Fibroblast of upper back skin (primary cell): ENCODE data around the gene PHYH.
"Not testable (repeated sequence)": the region's sequence is repeated elsewhere in the genome, so short reads cannot be mapped to it uniquely, and the experiment has no call there.

Experiments used
- DNase-seq: peaks from one replicate; pipeline ENCODE4 v3.0.0-alpha.2; 2013

The PHYH gene

DNA sequence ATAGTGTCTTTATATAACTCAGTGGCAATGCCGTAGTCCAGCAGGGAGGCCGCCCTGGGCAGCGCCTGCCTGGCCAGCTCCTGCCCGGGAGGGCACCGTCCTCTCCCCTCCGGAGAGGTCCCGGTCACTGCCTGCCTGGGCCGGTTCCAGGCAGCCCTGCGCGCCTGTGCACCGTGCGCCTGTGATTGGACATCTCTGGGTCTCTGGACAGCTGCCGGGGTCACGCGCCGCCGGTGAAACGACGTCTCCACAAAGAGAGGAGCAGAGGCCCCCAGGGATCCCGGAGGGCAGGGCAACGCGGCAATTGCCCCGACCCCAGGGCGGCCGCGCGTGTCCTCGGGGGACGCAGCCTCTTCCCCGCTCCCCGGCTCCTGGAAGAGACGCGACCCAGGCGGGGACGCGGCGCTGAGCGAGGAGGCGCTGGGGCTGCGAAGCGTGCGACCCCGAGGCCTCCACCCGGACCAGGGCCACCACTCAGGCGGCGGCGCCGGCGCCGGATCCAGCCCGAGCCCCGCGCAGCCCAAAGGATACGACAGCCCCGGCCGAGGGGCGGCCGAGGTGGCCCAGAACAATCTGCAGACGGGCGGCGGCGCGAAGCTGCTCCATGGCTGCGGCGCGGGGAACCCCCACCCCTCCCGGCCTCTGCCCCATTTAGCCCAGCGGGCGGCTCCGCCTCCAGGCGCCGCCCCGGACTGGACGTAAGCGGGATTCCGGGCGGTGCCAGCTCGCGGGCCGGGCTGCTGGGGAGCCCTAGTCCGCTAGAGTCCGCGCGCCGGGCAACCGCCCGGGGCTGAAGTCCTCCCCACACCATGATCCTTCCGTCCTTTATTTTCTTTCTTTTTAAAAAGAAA, at the start of gene PHYH:
Gene PHYH, minus strand, starts transcription at position 628 of the 851 bp plus-strand sequence. Its CDS starts 22 bp downstream, at position 606.
- DNase-seq = peak; percentile 72

DNA sequence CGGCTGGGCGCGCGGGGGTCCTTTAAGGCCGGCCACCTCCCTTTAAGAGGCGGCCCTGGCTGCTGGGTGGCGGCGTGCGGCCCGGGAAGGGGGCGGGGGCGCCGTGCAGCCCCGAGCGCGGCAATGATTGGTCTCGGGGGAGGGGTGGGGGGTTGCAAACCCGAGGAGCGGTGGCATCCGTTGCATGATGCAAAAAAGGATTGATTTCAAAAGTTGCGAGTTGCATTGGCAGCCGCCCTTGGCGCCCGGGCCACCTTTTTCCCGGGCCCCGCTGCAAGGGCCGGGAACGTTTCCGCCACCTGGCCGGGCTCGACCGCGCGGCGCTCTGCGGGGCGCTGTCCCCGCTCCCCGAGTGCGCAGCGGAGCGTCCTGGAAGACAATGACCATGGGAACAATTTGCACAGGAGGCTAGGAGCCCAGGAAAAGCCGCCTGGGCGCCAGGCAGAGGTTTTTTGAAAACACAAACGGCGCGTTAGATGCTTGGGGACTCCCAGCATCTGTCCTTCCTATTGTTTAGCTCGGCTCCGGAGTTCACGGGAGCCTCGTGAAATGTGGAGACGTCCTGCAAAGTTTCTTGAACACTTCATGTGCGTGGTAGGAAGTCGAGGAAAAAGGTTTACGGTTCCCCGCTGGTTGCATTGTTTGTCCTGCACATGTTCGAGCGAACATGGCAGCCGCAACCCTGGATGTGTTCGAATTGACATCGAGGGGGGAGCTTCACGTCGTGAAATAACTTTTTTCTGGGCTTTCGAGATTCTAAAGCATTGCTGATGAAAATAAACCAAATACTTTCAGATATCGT, 48.6 kb upstream of the PHYH start, which contains the start of gene SEPHS1:
Gene SEPHS1, minus strand, starts transcription at position 78 of the 802 bp plus-strand sequence. CDS start 3,343 bp downstream, outside the sequence.
- DNase-seq = peak; percentile 81

GRCh38 chr10:13347500-13348156, 47.8 kb upstream of the PHYH start:
- DNase-seq = peak; percentile 77

- DNase-seq = peak; percentile 16
These were observed 47.2 kb upstream of the PHYH start for GRCh38 chr10:13347043-13347499.

DNA sequence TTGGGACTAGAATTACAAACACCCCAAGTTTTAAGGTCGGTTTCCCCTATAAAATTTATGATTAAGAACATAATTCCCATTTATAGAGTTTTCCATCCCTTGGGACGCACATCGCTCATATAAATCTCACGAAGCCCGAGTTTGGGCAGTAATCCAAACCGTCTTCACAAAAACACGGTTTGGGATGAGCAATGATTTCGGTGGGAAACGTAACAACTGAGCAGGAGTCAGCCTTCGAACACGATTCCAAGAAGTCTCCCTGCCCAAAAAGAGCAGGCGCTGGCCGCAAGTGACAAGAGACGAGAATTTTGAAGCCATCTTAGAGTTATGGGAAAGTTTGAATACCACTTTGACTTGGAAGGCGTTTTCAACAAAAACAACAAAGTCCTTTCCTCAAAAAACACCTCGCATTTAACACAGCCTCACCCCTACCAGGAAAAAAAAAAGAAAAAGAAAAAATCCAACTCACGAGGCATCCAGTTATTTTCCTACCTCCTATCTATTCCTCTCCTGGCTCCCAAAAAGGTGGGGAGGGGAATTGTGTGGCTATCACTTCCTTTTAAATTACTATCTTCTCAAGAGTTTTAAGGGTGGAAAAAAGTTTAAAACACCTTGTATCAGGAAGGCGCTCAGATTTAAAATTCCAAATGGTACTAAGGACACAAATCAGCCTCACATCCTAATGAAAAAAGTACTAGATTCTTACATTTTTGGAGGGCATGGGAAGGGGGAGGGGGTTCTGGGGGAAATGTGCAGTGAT, 46.6 kb upstream of the PHYH start:
- peak; percentile 82 for DNase-seq

DNA sequence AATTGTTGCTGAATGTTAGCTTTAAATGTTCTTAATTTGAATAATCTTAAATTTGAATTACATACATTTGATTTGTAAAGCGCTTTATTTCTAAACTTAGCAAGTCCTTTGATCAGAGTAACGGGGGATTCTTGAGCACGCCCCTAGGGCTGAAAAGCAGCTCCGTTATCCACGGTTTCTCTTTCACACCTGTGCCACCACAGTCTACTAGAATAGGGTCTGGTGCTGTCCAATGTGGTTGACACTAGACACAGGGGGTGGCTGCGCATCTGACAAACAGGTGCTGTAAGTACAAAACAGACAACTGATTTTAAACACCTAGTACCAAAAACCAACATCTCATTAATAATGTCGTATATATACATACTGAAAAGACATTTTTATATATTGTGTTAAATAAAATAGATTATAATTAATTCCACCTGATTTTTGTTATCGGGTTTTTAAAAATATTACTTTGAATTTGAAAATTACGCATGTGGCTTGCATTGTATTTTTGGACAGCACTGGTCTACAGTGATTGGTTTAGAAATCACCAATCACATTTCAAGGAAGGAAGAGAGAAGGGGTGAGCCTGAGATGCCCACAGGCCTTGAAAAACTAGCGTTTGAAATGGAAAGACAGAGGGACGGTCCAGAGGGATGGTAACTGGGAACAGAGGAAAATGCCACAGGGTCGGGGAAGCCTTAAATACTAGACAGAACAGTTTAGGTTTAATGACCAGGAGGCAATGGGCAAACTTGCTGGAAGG, 40.9 kb upstream of the PHYH start:
- no peak for DNase-seq

GRCh38 chr10:13340068-13340467, 40.2 kb upstream of the PHYH start:
- DNase-seq = no peak

GRCh38 chr10:13338390-13339110, 38.7 kb upstream of the PHYH start:
- DNase-seq = peak; percentile 90

DNA sequence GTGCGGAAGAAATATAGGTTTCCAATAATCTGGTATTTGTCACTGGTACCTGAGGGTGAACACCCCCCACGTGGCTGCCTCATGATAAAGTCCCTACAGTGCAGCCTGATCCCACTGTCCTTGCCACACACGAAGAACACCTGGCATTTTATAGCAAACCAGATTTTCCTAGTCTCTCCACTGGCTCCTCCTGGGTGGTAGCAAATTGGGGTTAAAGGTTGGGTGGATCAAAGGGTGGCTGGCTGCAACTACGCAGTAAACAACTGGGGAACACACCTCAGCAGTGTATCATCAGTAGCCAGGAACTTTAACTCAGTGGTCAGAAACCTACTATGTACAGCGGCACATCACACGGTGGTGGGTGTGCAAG, 37.9 kb upstream of the PHYH start:
- no peak for DNase-seq

GRCh38 chr10:13337128-13337826, 37.4 kb upstream of the PHYH start:
- DNase-seq = no peak

GRCh38 chr10:13335881-13336280, 36.0 kb upstream of the PHYH start:
- no peak for DNase-seq

DNA sequence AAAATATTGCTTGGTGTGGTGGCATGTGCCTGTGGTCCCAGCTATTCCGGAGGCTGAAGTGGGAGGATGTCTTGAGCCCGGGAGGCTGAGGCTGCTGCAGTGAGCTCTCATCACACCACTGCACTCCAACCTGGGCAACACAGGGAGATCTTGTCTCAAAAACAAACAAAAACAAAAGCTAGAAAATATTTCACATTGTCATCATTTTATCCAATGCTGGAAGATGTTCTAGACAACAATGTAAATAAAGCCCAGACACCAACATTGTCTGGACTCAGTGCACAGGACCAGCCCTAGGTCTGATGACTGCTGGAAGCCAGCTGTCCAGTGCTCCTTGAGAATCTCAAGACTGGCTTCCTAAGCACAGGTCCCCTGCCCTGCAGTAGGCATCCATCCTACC, 34.7 kb upstream of the PHYH start:
- no peak for DNase-seq

DNA sequence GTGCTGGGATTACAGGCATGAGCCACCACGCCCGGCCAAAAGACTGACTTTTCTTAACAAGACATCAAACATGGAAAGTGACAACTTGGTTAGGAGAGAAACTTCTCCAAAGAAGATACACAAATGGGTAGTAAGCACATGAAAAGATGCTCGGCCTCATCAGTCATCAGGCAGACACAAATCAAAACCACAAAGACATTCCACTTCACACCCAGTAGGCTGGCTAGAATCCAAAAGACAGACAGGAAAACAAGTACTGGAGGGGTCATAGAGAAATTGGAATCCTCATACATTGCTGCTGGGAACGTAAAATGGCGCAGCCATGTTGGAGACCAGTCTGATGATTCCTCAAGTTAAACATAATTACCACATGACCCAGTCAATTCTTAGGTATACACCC, 31.8 kb upstream of the PHYH start:
- DNase-seq = peak; percentile 36

GRCh38 chr10:13330980-13331379, 31.1 kb upstream of the PHYH start:
- not testable (repeated sequence) for DNase-seq

DNA sequence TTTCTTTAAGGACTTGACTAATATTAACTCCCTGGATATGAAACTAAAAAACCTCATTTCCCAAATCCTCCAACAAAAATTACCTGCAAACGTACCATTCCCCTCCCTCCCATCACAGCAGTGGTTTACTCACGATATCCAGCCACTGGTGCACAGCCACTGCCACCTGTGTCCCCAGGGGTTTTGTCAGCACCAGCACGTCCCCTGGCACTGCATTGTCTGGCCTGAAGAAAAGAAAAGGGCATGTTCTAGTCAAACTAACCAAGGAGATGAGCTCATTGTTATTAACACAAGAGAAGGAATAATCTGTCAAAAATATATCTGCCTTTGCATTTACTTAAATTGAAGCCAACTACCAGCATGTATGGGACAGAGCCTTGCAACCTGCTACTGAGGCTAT, 29.7 kb upstream of the PHYH start:
- DNase-seq = no peak

DNA sequence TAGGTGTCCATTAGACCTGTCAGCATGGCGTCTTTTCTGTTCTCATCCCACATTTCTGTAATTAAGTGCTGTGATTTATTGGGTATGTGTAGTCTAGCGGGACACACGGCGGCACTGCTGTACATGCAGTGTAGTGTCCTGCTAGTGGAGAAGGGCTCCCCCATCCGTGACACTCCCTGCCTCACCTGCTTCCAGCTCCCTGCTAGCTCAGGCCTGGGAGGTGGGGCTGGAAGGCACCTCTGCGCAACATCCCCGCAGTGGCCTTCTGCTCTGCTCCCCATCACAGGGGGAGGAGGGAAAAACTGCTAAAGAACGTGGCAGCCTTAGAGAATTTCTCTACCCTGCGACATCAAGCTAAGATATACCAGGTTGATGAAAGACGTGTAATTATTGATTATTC, 28.7 kb upstream of the PHYH start:
- DNase-seq = no peak

DNA sequence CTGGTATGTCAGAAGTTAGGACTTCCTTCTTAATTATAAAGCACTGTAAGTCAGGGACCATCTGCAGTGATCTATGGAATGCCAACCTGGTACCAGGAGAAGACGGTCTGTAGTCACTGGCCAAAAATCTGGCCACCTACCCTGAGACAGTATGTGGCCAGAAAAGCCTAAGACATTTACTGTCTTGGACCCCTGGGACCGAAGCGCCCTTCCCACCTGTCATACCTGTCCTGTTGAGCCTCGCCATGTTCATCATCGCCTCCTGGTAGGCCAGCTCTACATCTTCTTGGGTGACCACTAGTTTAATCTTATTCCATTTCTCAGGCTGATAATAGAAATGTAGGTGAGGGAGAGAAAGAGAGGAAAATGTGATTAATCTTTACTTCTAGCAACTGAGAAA, 28.3 kb upstream of the PHYH start:
- DNase-seq = no peak

GRCh38 chr10:13327534-13327933, 27.7 kb upstream of the PHYH start:
- DNase-seq = no peak

- no peak for DNase-seq
These were observed 22.8 kb upstream of the PHYH start for GRCh38 chr10:13322615-13323148.

DNA sequence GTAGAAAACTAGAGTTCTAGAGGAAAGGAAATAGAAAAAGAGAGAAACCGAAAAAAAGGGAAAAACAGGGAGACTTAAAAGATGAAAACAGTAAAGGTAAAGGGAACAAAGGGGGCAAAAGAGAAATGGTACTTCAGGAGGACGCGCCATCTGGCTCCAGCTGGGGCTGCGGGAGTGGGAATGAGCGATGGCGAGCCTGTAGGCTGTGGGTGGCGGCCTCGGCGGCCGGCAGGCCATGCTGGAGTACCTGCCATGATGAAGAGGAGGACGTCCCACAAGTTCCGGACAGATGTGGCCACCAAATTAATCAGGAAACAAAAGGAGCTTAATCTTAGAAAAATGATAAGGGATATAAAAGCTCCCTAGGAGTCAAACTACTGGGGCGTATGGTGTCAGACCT, 21.7 kb upstream of the PHYH start:
- DNase-seq = no peak
